GM12878 (cell line): ENCODE measurements around the gene TMEM132D. TPM values are rescaled to one million over a fixed set of nuclear protein-coding genes. Genes with fewer than 3 reads are reported as not detected.

ENCODE experiments used
- ATAC-seq: fragments of 200-7000 bp; cut with Tn5 transposase; 3 replicates; pipeline ENCODE4 v1.9.1; 2020; ENCODE audit warnings: mild to moderate bottlenecking, moderate library complexity
- BruUV-seq: library from RNA; stranded (reverse); fragments of 400-500 nt; replicated peaks from 2 replicates; lab custom pipeline; 2021; lab: Mats Ljungman, UMichigan
- CTCF ChIA-PET: fragments of 300-600 bp; sonication (Branson Sonifier 250); formaldehyde crosslinking; extraction: SDS; loops from one replicate; lab custom pipeline; 2021; ENCODE audit warnings: inconsistent platforms; lab: Yijun Ruan, JAX
- POLR2A ChIA-PET: fragments of 350-600 bp; formaldehyde crosslinking; extraction: SDS; loops from one replicate; lab custom pipeline; 2021; ENCODE audit warnings: inconsistent platforms; lab: Charles Lee
- RAD21 ChIA-PET: fragments of 300-600 bp; sonication (Branson Sonifier 250); formaldehyde crosslinking; loops from one replicate; lab custom pipeline; 2023; ENCODE audit warnings: antibody characterized with exemption; ENCODE audit not compliant: unreplicated experiment; lab: Charles Lee
- SMC1A ChIA-PET: fragments of 300-600 bp; sonication (Branson Sonifier 250); formaldehyde crosslinking; loops from one replicate; lab custom pipeline; 2023; ENCODE audit not compliant: unreplicated experiment, uncharacterized antibody; lab: Charles Lee
- DNase-seq: peaks from one replicate; pipeline ENCODE4 v3.0.0-alpha.2; 2011; ENCODE audit warnings: low read depth, low spot score
- FAIRE-seq: peaks from 3 replicates; lab custom pipeline; 2011; peaks lifted over from hg19 to GRCh38; lab: Jason Lieb, UNC
- H2AFZ ChIP-seq: 2 replicates; pipeline ENCODE4 v1.6.0; 2011; ENCODE audit warnings: low read depth, low read length, control low read depth; ENCODE audit not compliant: control insufficient read depth
- H3K27ac ChIP-seq: 2 replicates; pipeline ENCODE4 v1.5.1; 2011; ENCODE audit warnings: control low read depth; ENCODE audit not compliant: control insufficient read depth, insufficient read depth
- H3K27me3 ChIP-seq, 2 experiments: replicated peaks in 1 of 2; 2 replicates each; pipeline versions ENCODE4 v1.6.0 to v1.6.1; 2011; ENCODE audit warnings: low read length in 1 of 2; ENCODE audit not compliant: control insufficient read depth in 2 of 2, insufficient read depth in 2 of 2
- H3K36me3 ChIP-seq, 2 experiments: 2 replicates each; pipeline ENCODE4 v1.5.1; 2011; ENCODE audit warnings: low read length in 1 of 2; ENCODE audit not compliant: control insufficient read depth in 2 of 2, insufficient read depth in 2 of 2
- H3K4me1 ChIP-seq: 2 replicates; pipeline ENCODE4 v1.6.1; 2011; ENCODE audit warnings: mild to moderate bottlenecking, low read length, moderate library complexity, mixed read lengths; ENCODE audit not compliant: control insufficient read depth, insufficient read depth
- H3K4me2 ChIP-seq: 2 replicates; pipeline ENCODE4 v1.6.0; 2011; ENCODE audit warnings: control low read depth; ENCODE audit not compliant: control insufficient read depth, insufficient read depth
- H3K4me3 ChIP-seq: fragments of 200-600 bp; sonication (generic); 2 replicates; pipeline ENCODE4 v1.5.1; 2016
- H3K79me2 ChIP-seq: 2 replicates; pipeline ENCODE4 v1.6.0; 2011; ENCODE audit warnings: low read length; ENCODE audit not compliant: control insufficient read depth, insufficient read depth
- H3K9ac ChIP-seq: 2 replicates; pipeline ENCODE4 v1.8.0; 2011; ENCODE audit warnings: low read length, control low read depth, mixed read lengths; ENCODE audit not compliant: control insufficient read depth, insufficient read depth
- H3K9me3 ChIP-seq: replicated peaks from 3 replicates; pipeline ENCODE4 v1.5.1; 2011; ENCODE audit warnings: mild to moderate bottlenecking, low read length; ENCODE audit not compliant: control insufficient read depth, insufficient read depth
- H4K20me1 ChIP-seq: 2 replicates; pipeline ENCODE4 v1.6.0; 2011; ENCODE audit not compliant: control insufficient read depth, insufficient read depth
- BRCA1 ChIP-seq: IDR thresholded peaks from 2 replicates; pipeline ENCODE4 v1.6.1; 2011; ENCODE audit warnings: low read depth, low read length, improper control_type of control experiment
- CEBPB ChIP-seq, 2 experiments: fragments of 150-350 bp in 1 of 2; IDR thresholded peaks; 2 replicates each; pipeline ENCODE4 v1.6.1; 2012 to 2014; ENCODE audit warnings: low read depth in 2 of 2, low read length in 2 of 2, borderline replicate concordance in 1 of 2, inconsistent platforms in 1 of 2
- CHD1 ChIP-seq: IDR thresholded peaks from 2 replicates; pipeline ENCODE4 v1.6.1; 2012; ENCODE audit warnings: low read depth, low read length, improper control_type of control experiment
- FOXM1 ChIP-seq: IDR thresholded peaks from 2 replicates; pipeline ENCODE4 v1.6.1; 2012; ENCODE audit warnings: low read depth, mild to moderate bottlenecking, inconsistent platforms, low read length, moderate library complexity
- IKZF1 ChIP-seq: fragments of 450-650 bp; conservative IDR thresholded peaks from 2 replicates; pipeline ENCODE4 v1.6.1; 2017; ENCODE audit warnings: antibody characterized with exemption, mild to moderate bottlenecking
- JUNB ChIP-seq: IDR thresholded peaks from 2 replicates; pipeline ENCODE4 v1.6.1; 2016; ENCODE audit warnings: antibody characterized with exemption, mild to moderate bottlenecking
- KAT2A ChIP-seq: conservative IDR thresholded peaks from 2 replicates; pipeline ENCODE4 v1.6.1; 2011; ENCODE audit warnings: low read depth, low read length; ENCODE audit not compliant: control insufficient read depth
- KDM1A ChIP-seq: fragments of 200-600 bp; sonication (generic); IDR thresholded peaks from 2 replicates; pipeline ENCODE4 v1.6.1; 2016; ENCODE audit warnings: borderline replicate concordance
- MXI1 ChIP-seq: fragments of 150-350 bp; IDR thresholded peaks from 2 replicates; pipeline ENCODE4 v1.6.1; 2011; ENCODE audit warnings: low read depth, mild to moderate bottlenecking, inconsistent platforms, low read length, improper control_type of control experiment
- MYC ChIP-seq: IDR thresholded peaks from 2 replicates; pipeline ENCODE4 v1.6.1; 2011; ENCODE audit warnings: mild to moderate bottlenecking, low read length, moderate library complexity, inconsistent platforms; ENCODE audit not compliant: insufficient read depth, insufficient replicate concordance, insufficient read length, severe bottlenecking
- NFXL1 ChIP-seq: fragments of 450-650 bp; IDR thresholded peaks from 2 replicates; pipeline ENCODE4 v1.6.1; 2017; ENCODE audit warnings: antibody characterized with exemption, mild to moderate bottlenecking, borderline replicate concordance
- SMARCA5 ChIP-seq: fragments of 450-650 bp; IDR thresholded peaks from 2 replicates; pipeline ENCODE4 v1.6.1; 2017; ENCODE audit warnings: mild to moderate bottlenecking
- TARDBP ChIP-seq: IDR thresholded peaks from 2 replicates; pipeline ENCODE4 v1.6.1; 2016; ENCODE audit warnings: borderline replicate concordance
- ZNF207 ChIP-seq: fragments of 450-650 bp; IDR thresholded peaks from 2 replicates; pipeline ENCODE4 v1.6.1; 2014; ENCODE audit warnings: antibody characterized with exemption, mild to moderate bottlenecking, borderline replicate concordance
- ZSCAN29 ChIP-seq: fragments of 450-650 bp; IDR thresholded peaks from 2 replicates; pipeline ENCODE4 v1.6.1; 2017; ENCODE audit warnings: mild to moderate bottlenecking, moderate library complexity
- WGBS: methylation state at CpG from one replicate; pipeline ENCODE4 v1.1.6; 2016; ENCODE audit warnings: low lambda C conversion rate; ENCODE audit not compliant: insufficient replicate concordance, insufficient coverage; ENCODE audit errors: missing lambda C conversion rate; 5-methylcytosine and 5-hydroxymethylcytosine counted together
- in situ Hi-C: fragments of 300-500 bp; cut with MboI; formaldehyde crosslinking; loops from 9 replicates; pipeline ENCODE4 v1.14.3; 2018; ENCODE audit warnings: mixed read lengths
- intact Hi-C: fragments of 100-400 bp; cut with micrococcal nuclease; formaldehyde crosslinking; loops from one replicate; pipeline ENCODE4 v1.14.2; 2022; ENCODE audit not compliant: unreplicated experiment
- polyA plus RNA-seq, 11 experiments: library from polyadenylated mRNA; depleted of rRNA in 4 of 11; unstranded in 6 of 11; stranded (reverse) in 5 of 11; fragments of >200 nt; fragmentation: Nextera tagmentation in 4 of 11; fragmentation: Illumina TruSeq in 1 of 11; extraction: Ambion mirVana in 4 of 11; extraction: Trizol in 1 of 11; gene quantifications; 1 replicate in 1 of 11; 2 replicates in 10 of 11; pipeline versions ENCODE4 v1.2.1 to v1.2.3, GENCODE V29; 2011 to 2016; ENCODE audit warnings: inconsistent platforms in 2 of 11, missing spikeins in 2 of 11, low read depth in 1 of 11
- total RNA-seq, 4 experiments: library from RNA; depleted of rRNA in 3 of 4; stranded (reverse); fragments of >200 nt in 3 of 4; fragmentation: Illumina TruSeq in 1 of 4; extraction: Trizol in 1 of 4; gene quantifications; 2 replicates each; pipeline versions ENCODE4 v1.2.1 to v1.2.3, GENCODE V29; 2013 to 2021

The TMEM132D gene
- total and polyA plus RNA-seq, 10 of the 15 experiments (the other 5 are each of a cell fraction or from before 2014, with no cell fraction given): under 0.01 to 0.12 (median 0.02) TPM; not detected in 3

- H3K27me3 ChIP-seq: no peaks in the 10 kb centered on the region
- DNase-seq: no peak
- RAD21 ChIA-PET: no interaction called here
- POLR2A ChIA-PET: no interaction called here
- in situ Hi-C loops: no loop called here
- H3K9ac ChIP-seq: no peak overlapping the region
- BruUV-seq: no TSS peak
- ATAC-seq: no peak
- intact Hi-C loops: no loop called here
- H2AFZ ChIP-seq: no peak overlapping the region
- no peaks in the 10 kb centered on the region for H3K79me2 ChIP-seq
- H3K36me3 ChIP-seq: no peaks in the 10 kb centered on the region
- no peaks in the 10 kb centered on the region for H3K4me1 ChIP-seq
- TF ChIP-seq ZNF207 (no peak), NFXL1 (no peak), MYC (no peak), FOXM1 (no peak), CEBPB (IDR thresholded peaks at IDR 0.05; ENCODE audit: borderline replicate concordance in 1 of 2, low read depth in 2 of 2, low read length in 2 of 2) (no peak), ZSCAN29 (no peak), BRCA1 (no peak), KDM1A (no peak), JUNB (no peak), MXI1 (no peak), SMARCA5 (no peak), IKZF1 (no peak), KAT2A (no peak), TARDBP (no peak), CHD1 (no peak)
- SMC1A ChIA-PET: no interaction called here
- CTCF ChIA-PET: no interaction called here
- H3K9me3 ChIP-seq: no peaks in the 10 kb centered on the region
- H4K20me1 ChIP-seq: no peaks in the 10 kb centered on the region
- FAIRE-seq: no peak
- no peak overlapping the region for H3K4me3 ChIP-seq
- 0% methylated on average over 2 of the region's 2 CpGs for WGBS
- H3K4me2 ChIP-seq: no peak overlapping the region
- H3K27ac ChIP-seq: no peak overlapping the region
Measured at GRCh38 chr12:129523621-129524020, 380.2 kb downstream of the TMEM132D start.
